ENCODE measurements around the gene CYYR1.

- TF ChIP-seq CTCF (IDR thresholded peaks at IDR 0.05) = no peak
- TF ChIP-seq POLR2A (IDR thresholded peaks at IDR 0.05) = no peak
- no peak for TF ChIP-seq EP300 (IDR thresholded peaks at IDR 0.05)
Measured at GRCh38 chr21:26503414-26503813, 69.7 kb downstream of the CYYR1 start.
